DMS 273 treated with DMSO at 0.1 percent for 48 hours (cell line): Measurements from ENCODE around the gene DBH.

ENCODE experiments used
- DNase-seq: peaks from one replicate; lab custom pipeline; 2025; lab: John Stamatoyannopoulos, UW

DBH gene

DNA sequence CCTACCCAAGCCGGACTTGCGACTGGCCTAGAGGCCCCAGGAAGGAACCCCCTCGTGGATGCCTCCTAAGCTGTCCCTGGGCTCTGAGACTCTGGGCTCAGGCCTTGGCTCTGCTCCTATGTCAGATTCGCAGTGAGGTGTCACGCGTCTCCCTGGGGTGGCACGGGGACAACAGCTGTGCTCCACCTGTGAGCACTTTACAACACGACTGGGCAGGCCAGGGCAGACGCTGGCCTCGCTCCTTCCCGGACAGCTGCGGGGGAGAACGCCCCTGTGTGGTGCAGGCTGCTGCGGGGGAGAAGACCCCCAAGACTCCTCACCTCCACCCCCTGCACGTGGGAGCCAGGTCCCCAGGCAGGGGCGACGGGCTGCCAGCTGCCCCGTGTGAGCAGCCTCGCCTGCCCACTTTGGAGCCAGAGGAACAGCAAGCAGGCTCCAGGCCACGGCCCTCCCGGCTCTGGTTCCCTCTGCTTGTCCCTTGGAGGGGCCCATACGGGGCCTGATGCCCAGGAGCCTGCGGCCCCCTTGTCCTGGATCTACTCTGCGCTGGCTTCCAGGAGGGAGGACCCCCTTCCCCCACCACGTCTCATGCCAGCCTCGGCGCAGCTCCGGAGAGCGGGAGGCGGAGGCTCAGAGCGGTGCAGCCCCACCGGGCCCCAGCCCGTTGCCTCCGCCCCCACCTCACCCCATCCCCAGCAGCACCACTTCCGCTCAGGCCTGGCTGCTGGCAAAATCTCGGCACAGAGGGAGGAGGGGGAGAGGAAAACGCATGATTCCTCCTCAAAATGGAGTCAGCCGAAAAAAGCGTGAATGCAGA, 66.0 kb downstream of the DBH start:
- no peak for DNase-seq

GRCh38 chr9:133702798-133703590, 66.8 kb downstream of the DBH start:
- no peak for DNase-seq

DNA sequence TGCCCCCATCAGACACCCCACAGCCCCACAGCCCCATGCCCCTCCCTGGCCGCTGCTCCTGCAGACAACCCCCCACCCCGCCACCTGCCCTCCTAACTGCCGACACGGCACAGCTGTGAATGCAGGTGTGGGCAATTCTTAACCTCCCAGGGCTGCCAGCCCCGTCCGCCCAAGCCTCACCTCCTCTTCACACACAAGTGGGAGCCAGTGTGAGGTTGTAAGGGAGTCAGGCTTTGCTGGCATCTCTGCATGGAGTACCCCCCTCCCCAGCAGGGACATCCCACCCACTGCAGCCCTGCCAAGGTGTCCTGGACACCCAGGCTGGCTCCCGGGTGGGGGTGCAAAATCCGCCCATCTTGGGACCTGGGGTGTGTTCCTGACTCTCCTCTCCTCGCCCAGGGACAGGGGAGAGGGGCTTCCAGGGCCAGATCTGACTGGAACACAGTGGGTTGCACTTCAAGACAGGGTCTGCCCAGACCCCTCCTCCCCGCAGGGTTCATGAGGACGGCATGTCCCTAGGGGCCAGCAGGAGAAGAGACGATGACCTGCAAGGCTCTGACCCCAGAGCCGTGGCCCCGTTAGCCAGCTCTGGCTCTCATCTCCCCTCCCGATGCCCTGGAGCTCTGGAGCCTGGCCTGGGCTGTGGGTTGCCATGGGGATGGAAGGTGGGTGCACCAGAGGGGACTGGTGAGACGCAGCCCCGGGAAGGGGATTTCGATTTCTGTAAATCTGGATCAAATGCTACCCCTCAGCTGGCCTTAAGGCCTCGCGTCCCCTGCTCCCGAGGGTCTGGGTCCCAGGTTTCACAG, 67.6 kb downstream of the DBH start:
- DNase-seq, result no peak

GRCh38 chr9:133704711-133705181, 68.6 kb downstream of the DBH start:
- DNase-seq, result no peak

DNA sequence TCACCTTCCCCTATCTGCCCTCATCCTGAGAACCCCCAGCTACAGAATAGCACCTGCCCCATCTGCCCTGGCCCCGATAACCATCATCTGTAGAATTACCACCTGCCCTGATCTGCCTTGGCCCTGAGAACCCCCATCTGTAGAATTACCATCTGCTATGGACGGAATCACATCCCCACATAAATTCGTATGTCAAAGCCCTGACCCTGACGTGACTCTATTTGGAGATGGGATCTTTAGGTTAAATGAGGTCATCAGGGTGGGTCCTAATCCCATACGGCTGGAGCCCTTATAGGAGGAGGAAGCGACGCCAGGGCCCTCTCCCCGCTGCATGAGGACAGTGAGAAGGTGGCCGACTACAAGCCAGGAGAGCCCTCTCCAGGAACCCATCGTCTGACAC, 69.4 kb downstream of the DBH start:
- peak; percentile 79 for DNase-seq

GRCh38 chr9:133706307-133707050, 70.3 kb downstream of the DBH start:
- DNase-seq, result no peak

GRCh38 chr9:133707065-133707762, 71.1 kb downstream of the DBH start:
- no peak for DNase-seq

DNA sequence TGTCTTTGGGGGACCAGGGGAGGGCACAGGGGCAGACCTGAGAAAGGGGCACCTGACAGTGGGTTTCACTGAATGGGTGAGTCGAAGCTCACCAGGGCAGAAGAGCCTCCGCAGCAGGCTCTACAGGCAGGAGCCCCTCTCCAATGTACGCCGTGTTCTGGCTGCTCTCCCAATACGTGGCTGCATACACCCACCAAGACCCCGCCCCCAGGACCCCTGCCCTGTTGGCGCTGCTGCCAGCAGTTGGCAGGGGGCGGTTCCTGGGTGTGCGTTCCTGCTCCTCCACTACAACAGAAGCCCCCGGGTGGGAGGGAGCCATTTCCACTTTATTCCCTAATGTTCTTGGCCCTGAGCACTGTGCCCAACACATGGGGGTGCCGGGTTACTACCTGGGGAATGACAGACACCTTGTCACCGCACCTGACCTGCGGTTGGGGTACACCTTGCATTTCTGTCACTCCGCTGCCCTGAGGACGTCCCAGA, 71.6 kb downstream of the DBH start:
- DNase-seq, result no peak

DNA sequence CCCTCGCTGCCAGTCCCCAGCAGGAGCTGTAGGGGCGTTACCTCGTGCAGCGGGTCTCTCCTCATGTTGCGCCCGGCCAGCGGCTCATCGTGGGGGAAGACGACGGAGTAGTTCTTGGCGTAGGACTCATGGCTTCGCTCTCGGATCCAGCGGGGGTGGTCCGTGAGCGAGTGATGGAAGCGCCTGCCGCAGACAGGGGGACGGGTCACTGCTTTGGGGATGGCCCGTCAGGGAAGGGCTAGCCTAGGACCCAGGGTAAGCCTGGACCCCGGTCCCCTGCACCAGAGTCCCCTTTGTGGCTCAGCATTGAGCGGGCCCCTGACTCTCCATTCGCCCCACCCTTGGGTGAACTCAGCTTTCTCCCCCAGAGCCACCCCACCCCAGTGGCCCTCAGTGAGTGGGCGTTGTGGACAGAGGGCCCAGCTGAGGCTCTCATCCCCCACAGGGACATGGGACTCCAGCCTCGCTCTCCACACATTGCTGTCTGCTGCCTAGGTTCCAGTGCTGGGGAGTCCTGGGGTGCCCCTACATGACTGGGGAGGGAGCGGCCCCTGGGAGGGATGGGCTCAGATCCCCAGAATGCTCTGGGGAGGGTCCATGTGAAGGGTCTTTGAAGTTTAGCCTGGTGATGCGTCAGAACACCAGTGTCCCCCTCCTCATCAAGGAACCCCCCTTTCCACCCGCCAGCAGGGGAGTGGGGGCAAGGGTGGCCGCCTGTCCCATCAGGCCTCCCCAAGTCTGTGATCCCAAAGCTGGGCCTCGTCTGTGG, 72.3 kb downstream of the DBH start:
- no peak for DNase-seq
